PFSK-1 (cell line): ENCODE results near the gene MPV17.

Experiments
- FOXP2 ChIP-seq: optimal IDR thresholded peaks from 2 replicates; pipeline ENCODE3; 2011; ENCODE audit warnings: borderline replicate concordance, control low read depth, inconsistent platforms; ENCODE audit not compliant: insufficient read depth; ENCODE audit errors: extremely low read length, extremely low read depth
- POLR2AphosphoS5 ChIP-seq: IDR thresholded peaks from 2 replicates; pipeline ENCODE4 v1.6.1; 2012; ENCODE audit warnings: low read depth, mild to moderate bottlenecking, control low read depth, low read length, moderate library complexity
- SIN3A ChIP-seq: IDR thresholded peaks from 2 replicates; pipeline ENCODE4 v1.6.1; 2012; ENCODE audit warnings: mild to moderate bottlenecking, low read length, moderate library complexity, borderline replicate concordance; ENCODE audit not compliant: insufficient read depth
- TAF1 ChIP-seq: IDR thresholded peaks from 2 replicates; pipeline ENCODE4 v1.6.1; 2012; ENCODE audit warnings: low read length, control low read depth, borderline replicate concordance; ENCODE audit not compliant: insufficient read depth
- TF ChIP-seq, protein P1 (sequence below), 2 experiments: IDR thresholded peaks; 2 replicates each; pipeline versions ENCODE4 v1.6.1 to v1.8.0; 2011 to 2012; ENCODE audit warnings: low read depth in 2 of 2, low read length in 2 of 2, control low read depth in 1 of 2, inconsistent platforms in 1 of 2, mild to moderate bottlenecking in 1 of 2, moderate library complexity in 1 of 2; ENCODE audit not compliant: insufficient read depth in 1 of 2

MPV17 gene

DNA sequence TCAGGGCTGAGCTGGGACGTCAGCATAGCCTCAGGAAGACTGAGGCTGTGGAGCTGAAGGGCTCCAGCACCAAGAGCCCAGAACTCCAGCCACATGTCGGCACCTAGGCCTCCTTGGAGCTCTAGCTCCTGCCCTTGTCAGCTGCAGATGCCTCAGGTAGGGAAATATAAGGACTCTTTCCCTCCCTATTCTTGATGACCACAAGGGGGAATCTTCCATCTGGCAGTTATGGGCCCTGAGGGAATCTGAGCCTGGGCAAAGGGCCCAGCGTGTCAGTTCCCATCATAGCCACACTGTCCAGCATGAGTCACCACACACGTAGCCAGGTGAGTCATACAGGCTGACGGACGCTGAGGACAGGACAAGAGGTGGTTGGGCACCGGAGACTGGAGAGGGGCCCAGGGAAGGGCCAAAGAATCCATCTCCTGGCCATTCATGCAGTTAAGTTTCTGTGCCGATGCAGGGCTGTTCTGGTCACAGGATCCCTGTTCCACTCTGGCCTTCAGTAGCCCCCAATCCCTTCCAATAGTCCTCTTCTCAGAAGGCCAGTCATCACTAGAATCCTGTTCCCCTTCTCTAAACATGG is 1.8 kb downstream of the MPV17 start:
- peak; percentile 65; the same call in 1 of the 2 replicates for TF ChIP-seq POLR2AphosphoS5
- peak; percentile 91 for TF ChIP-seq FOXP2
- no peak for TF ChIP-seq TAF1
- TF ChIP-seq, protein P1, sequence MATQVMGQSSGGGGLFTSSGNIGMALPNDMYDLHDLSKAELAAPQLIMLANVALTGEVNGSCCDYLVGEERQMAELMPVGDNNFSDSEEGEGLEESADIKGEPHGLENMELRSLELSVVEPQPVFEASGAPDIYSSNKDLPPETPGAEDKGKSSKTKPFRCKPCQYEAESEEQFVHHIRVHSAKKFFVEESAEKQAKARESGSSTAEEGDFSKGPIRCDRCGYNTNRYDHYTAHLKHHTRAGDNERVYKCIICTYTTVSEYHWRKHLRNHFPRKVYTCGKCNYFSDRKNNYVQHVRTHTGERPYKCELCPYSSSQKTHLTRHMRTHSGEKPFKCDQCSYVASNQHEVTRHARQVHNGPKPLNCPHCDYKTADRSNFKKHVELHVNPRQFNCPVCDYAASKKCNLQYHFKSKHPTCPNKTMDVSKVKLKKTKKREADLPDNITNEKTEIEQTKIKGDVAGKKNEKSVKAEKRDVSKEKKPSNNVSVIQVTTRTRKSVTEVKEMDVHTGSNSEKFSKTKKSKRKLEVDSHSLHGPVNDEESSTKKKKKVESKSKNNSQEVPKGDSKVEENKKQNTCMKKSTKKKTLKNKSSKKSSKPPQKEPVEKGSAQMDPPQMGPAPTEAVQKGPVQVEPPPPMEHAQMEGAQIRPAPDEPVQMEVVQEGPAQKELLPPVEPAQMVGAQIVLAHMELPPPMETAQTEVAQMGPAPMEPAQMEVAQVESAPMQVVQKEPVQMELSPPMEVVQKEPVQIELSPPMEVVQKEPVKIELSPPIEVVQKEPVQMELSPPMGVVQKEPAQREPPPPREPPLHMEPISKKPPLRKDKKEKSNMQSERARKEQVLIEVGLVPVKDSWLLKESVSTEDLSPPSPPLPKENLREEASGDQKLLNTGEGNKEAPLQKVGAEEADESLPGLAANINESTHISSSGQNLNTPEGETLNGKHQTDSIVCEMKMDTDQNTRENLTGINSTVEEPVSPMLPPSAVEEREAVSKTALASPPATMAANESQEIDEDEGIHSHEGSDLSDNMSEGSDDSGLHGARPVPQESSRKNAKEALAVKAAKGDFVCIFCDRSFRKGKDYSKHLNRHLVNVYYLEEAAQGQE (IDR thresholded peaks at IDR 0.05; ENCODE audit: insufficient read depth in 1 of 2, low read depth in 2 of 2, low read length in 2 of 2) = peak; percentile 42 to 51; a peak in 3 of 4 replicates

DNA sequence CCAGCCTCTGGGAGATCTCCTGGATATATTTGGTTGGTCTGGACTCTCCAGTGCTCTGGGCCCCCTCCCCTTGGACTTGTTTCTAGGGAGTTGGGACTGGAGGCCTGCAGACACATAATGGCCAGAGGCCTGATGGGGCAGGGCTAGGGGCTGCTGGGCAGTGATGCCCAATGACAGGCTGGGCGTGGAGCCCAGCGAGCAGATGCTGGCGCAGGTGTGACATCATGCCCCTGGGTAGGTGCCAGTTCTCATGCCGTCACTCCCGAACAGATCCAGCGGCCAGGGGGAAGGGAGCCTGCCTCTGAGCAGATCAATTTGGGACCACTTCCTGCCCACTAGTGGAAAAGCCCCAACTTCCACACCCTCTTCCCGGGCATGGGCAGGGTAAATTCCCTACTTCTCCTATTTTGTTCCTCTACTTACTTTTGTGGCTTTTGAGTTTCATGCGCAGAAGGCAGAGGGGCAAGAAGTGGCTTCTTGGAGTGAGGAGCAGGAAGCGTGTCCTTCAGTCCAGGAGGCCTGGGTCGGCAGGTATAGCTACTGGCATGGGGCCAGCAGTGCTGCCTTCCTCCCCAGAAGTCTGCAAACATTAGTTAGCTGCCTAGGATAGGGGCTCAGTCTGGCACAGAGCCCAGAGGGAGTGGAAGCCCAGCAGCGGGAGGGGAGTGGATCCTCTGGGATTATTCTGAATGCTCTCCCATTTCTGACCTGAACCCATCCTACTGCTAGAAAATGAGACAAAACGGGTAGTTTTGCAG is 6.1 kb downstream of the MPV17 start:
- TF ChIP-seq TAF1 (no peak), POLR2AphosphoS5 (no peak), SIN3A (no peak), FOXP2 (no peak)
- TF ChIP-seq, protein P1 (IDR thresholded peaks at IDR 0.05; ENCODE audit: insufficient read depth in 1 of 2, low read depth in 2 of 2, low read length in 2 of 2) = no peak

GRCh38 chr2:27315122-27315521 is 7.8 kb downstream of the MPV17 start:
- TF ChIP-seq TAF1 (no peak), FOXP2 (no peak), SIN3A (no peak)

DNA sequence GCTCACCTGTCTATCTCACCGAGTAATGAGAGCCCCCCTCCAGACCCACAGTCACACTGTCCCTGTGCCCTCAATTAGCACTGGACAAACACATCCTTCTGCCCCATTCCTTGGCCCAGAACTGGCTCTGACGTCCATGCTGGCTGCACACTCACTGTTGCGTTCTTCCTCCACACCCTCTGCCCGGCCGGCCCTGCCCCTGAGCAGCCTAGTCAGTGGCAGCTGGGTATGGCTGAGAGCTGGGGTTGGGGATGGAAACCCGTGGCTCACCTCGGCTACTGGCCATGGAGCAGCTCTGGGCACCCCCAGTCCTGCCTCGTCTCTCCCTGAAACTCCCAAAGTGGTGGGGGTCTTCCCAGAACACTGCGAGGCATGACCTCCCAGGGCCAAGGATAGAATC is 8.2 kb downstream of the MPV17 start:
- TF ChIP-seq, protein P1 (IDR thresholded peaks at IDR 0.05; ENCODE audit: insufficient read depth in 1 of 2, low read depth in 2 of 2, low read length in 2 of 2) = no peak
- TF ChIP-seq FOXP2 (no peak), TAF1 (no peak), SIN3A (no peak), POLR2AphosphoS5 (no peak)

- TF ChIP-seq TAF1 (no peak), FOXP2 (no peak)
- TF ChIP-seq, protein P1 (IDR thresholded peaks at IDR 0.05; ENCODE audit: insufficient read depth in 1 of 2, low read depth in 2 of 2, low read length in 2 of 2) = no peak
These were observed 8.8 kb downstream of the MPV17 start for GRCh38 chr2:27313882-27314645.
